Measurements from ENCODE around the gene HNRNPA2B1.
"Not testable (repeated sequence)": the region's sequence is repeated elsewhere in the genome, so short reads cannot be mapped to it uniquely, and the experiment has no call there.

Gene HNRNPA2B1

GRCh38 chr7:26160896-26161295 is 39.6 kb downstream of the HNRNPA2B1 start:
- no peak for DNase-seq

- no peak for DNase-seq
Observed at GRCh38 chr7:26159243-26159642, 41.3 kb downstream of the HNRNPA2B1 start.

- DNase-seq = no peak
Observed at GRCh38 chr7:26157520-26158105, 42.9 kb downstream of the HNRNPA2B1 start.

GRCh38 chr7:26156451-26157420 is 43.8 kb downstream of the HNRNPA2B1 start:
- no peak for DNase-seq

- DNase-seq = no peak
Observed at GRCh38 chr7:26155531-26156375, 44.8 kb downstream of the HNRNPA2B1 start.

- no peak for DNase-seq
Observed at GRCh38 chr7:26153823-26154783, 46.4 kb downstream of the HNRNPA2B1 start.

GRCh38 chr7:26153241-26153822 is 47.2 kb downstream of the HNRNPA2B1 start:
- no peak for DNase-seq

- DNase-seq = not testable (repeated sequence)
Observed at GRCh38 chr7:26152782-26153240, 47.7 kb downstream of the HNRNPA2B1 start.

GRCh38 chr7:26151953-26152781 is 48.4 kb downstream of the HNRNPA2B1 start, which contains the start of gene NFE2L3:
Gene NFE2L3, plus strand, starts transcription at chr7:26152198. Its CDS starts 301 bp downstream, at chr7:26152499.
- no peak for DNase-seq

- DNase-seq = no peak
Observed at GRCh38 chr7:26151650-26151952, 48.9 kb downstream of the HNRNPA2B1 start.

- DNase-seq = peak; percentile 73
Observed at GRCh38 chr7:26151096-26151495, 49.5 kb downstream of the HNRNPA2B1 start.

- no peak for DNase-seq
Observed at GRCh38 chr7:26149391-26149977, 51.1 kb downstream of the HNRNPA2B1 start.

GRCh38 chr7:26148307-26148700 is 52.2 kb downstream of the HNRNPA2B1 start:
- DNase-seq = not testable (repeated sequence)

- not testable (repeated sequence) for DNase-seq
Observed at GRCh38 chr7:26147646-26148306, 52.8 kb downstream of the HNRNPA2B1 start.

GRCh38 chr7:26147030-26147429 is 53.5 kb downstream of the HNRNPA2B1 start:
- peak; percentile 55 for DNase-seq

GRCh38 chr7:26145238-26145637 is 55.3 kb downstream of the HNRNPA2B1 start:
- DNase-seq = no peak

GRCh38 chr7:26144184-26145080 is 56.1 kb downstream of the HNRNPA2B1 start:
- DNase-seq = no peak

- no peak for DNase-seq
Observed at GRCh38 chr7:26143298-26144048, 57.1 kb downstream of the HNRNPA2B1 start.
